NB4 (cell line): ENCODE data around the gene TBX10.

Source experiments
- MAX ChIP-seq: IDR thresholded peaks from 2 replicates; pipeline ENCODE4 v1.6.1; 2011; ENCODE audit warnings: low read depth, low read length
- POLR2A ChIP-seq: IDR thresholded peaks from 2 replicates; pipeline ENCODE4 v1.6.1; 2011; ENCODE audit warnings: mild to moderate bottlenecking; ENCODE audit not compliant: insufficient read length; ENCODE audit errors: extremely low read depth
- TF ChIP-seq, protein P1 (sequence below): IDR thresholded peaks from one replicate; pipeline ENCODE4 v1.5.1; 2012; ENCODE audit warnings: low read depth, low read length

GRCh38 chr11:67612751-67613150, 26.8 kb downstream of the TBX10 start:
- TF ChIP-seq POLR2A (no peak), MAX (no peak)
- TF ChIP-seq, protein P1, sequence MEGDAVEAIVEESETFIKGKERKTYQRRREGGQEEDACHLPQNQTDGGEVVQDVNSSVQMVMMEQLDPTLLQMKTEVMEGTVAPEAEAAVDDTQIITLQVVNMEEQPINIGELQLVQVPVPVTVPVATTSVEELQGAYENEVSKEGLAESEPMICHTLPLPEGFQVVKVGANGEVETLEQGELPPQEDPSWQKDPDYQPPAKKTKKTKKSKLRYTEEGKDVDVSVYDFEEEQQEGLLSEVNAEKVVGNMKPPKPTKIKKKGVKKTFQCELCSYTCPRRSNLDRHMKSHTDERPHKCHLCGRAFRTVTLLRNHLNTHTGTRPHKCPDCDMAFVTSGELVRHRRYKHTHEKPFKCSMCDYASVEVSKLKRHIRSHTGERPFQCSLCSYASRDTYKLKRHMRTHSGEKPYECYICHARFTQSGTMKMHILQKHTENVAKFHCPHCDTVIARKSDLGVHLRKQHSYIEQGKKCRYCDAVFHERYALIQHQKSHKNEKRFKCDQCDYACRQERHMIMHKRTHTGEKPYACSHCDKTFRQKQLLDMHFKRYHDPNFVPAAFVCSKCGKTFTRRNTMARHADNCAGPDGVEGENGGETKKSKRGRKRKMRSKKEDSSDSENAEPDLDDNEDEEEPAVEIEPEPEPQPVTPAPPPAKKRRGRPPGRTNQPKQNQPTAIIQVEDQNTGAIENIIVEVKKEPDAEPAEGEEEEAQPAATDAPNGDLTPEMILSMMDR = no peak
